NCI-H524 (cell line): ENCODE results near the gene HSD17B7.

ENCODE experiments used
- DNase-seq, 2 experiments: peaks; one replicate each; lab custom pipeline; 2025; lab: John Stamatoyannopoulos, UW

HSD17B7 gene

DNA sequence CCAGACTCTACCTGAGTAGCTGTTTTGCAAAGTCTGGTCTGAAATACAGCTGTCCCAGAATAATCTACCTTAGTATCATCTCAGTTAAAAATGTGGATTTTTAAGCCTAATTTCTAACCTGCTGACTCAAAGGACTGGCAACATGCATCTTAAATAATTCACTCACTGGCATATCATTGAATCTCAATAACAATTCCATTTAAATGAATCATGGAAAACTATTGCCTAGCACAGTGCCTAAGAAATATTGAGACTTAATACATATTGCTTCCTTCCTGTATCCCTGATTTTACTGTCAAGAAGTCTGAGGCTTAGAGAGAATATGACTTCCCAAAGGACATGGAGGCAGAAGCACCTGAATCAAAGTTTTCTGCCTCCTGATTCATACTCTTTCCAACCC, 67.3 kb downstream of the HSD17B7 start:
- DNase-seq: no peak

DNA sequence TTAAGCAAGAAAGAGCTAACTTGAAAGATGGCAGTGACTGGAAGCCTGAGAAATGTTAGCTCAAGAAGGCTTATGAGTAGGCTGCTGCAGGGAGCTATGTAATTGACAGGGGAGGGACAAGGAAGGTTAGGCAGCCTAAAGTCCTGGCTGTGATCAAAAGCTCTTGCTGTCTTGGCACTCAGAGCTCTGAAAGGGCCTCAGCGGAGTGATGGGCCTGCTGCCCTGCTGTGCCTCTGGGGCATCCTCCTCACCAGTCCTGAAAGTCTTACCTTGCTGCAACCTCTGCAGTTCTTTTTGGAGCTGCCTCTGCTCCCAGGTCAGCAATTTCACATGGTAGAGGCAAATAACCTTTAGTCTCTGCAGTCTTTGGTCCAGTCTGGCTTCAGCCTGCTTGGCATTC, 68.7 kb downstream of the HSD17B7 start:
- no peak for DNase-seq

DNA sequence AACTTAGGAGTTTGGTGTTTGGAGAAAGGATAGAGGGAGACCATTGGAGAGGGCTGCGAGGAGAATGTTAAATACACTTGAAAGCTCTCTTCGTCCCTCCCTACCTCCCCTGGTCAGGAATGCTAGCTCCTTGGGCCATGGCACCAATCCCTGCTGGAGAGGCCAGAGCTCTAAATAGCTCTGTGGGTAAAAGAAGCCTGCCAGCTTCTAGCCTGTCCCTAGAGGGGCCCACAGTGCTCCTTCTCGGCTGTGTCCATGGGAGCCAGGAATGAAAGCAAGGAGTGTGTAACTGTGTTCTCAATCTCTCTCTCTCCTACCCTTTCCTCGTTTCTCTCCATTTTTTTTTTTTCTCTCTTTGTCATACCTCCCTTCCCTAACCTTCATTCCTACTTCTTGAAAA, 70.6 kb downstream of the HSD17B7 start, which contains the start of gene CCDC190:
TSS of gene CCDC190 (minus strand) at position 75 of the 400 bp plus-strand sequence. CDS start 1,529 bp downstream, outside the sequence.
- DNase-seq: no peak

DNA sequence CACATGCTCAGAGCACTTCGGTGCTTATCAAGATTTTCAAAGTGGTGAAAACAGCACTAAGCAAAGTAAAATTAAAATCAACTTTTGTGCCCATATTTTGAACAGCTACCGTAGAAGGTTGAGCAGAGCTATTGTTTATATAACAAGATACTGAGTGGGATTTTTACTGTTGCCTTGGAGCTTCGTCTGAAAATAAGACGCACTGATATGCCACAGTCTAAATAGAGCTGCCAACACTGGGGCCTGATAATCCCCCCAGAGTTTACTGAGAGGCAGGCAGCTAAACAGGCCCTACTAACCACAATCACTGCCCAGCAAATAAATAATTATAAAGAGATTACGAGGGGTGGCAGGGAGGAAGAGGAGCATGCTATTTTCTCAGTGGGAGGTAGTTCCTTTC, 71.1 kb downstream of the HSD17B7 start:
- DNase-seq: no peak
